ENCODE measurements around the gene PLA2G3.

DNA sequence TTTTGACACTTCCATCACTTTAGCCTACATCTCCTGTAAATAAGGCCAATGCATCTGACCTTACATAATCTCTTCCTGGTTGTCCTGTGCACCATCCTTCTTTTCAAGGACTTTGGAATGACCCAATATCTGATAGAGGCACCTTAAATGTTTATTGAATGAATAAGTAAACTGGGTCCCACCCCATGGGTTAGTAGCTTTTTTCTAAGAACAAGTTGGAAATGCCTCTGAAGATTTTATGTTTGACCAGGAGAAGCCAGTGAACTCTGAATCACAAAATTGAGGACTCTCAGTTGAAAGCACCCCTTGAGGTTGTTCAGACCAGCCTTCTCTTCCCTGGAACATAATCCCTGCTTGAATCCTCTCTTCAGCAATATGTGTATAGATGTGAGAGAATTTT is 21.1 kb upstream of the PLA2G3 start:
- TF ChIP-seq, protein P1, sequence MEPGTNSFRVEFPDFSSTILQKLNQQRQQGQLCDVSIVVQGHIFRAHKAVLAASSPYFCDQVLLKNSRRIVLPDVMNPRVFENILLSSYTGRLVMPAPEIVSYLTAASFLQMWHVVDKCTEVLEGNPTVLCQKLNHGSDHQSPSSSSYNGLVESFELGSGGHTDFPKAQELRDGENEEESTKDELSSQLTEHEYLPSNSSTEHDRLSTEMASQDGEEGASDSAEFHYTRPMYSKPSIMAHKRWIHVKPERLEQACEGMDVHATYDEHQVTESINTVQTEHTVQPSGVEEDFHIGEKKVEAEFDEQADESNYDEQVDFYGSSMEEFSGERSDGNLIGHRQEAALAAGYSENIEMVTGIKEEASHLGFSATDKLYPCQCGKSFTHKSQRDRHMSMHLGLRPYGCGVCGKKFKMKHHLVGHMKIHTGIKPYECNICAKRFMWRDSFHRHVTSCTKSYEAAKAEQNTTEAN (CRISPR knock-in tag; IDR thresholded peaks at IDR 0.05): no peak
- TF ChIP-seq E2F5 (CRISPR knock-in tag; IDR thresholded peaks at IDR 0.05): no peak
- TF ChIP-seq, protein P2, sequence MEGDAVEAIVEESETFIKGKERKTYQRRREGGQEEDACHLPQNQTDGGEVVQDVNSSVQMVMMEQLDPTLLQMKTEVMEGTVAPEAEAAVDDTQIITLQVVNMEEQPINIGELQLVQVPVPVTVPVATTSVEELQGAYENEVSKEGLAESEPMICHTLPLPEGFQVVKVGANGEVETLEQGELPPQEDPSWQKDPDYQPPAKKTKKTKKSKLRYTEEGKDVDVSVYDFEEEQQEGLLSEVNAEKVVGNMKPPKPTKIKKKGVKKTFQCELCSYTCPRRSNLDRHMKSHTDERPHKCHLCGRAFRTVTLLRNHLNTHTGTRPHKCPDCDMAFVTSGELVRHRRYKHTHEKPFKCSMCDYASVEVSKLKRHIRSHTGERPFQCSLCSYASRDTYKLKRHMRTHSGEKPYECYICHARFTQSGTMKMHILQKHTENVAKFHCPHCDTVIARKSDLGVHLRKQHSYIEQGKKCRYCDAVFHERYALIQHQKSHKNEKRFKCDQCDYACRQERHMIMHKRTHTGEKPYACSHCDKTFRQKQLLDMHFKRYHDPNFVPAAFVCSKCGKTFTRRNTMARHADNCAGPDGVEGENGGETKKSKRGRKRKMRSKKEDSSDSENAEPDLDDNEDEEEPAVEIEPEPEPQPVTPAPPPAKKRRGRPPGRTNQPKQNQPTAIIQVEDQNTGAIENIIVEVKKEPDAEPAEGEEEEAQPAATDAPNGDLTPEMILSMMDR (IDR thresholded peaks at IDR 0.05): no peak
- no peak for TF ChIP-seq ZNF396 (CRISPR knock-in tag; IDR thresholded peaks at IDR 0.05; ENCODE audit: borderline replicate concordance)
- TF ChIP-seq TEAD4 (CRISPR knock-in tag; IDR thresholded peaks at IDR 0.05): no peak
- TF ChIP-seq, protein P3, sequence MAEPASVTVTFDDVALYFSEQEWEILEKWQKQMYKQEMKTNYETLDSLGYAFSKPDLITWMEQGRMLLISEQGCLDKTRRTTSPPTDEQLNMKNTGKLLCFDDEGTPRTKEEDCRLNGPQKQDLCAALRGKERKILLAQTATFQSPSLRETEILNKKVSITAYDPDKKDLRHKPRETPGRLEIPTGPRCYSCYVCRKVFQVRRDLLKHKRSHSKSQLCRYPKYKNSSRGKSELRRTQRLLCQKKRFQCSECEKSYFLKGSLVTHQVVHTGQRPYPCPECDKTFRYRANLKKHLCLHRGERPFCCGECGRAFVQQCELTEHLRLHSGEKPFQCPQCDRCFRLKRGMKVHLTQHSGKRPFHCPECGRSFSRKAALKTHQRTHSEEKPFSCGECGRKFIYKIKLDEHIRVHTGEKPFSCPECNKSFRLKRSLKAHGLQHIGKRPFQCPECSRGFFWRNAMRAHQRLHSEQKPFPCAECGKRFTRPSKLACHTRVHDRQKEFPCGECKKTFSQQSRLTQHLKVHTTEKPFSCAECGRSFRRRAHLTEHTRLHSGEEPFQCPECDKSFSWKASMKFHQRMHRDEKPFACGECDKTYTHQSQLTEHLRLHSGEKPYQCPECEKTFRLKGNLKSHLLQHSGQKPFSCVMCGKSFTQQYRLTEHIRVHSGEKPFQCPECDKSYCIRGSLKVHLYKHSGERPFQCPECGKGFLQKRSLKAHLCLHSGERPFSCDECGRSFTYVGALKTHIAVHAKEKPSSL (CRISPR knock-in tag; conservative IDR thresholded peaks at IDR 0.05): no peak
- no peak for TF ChIP-seq NR2C2 (CRISPR knock-in tag; IDR thresholded peaks at IDR 0.05)

All from WTC11 (cell line).